Cardiac muscle cell (in vitro differentiated cells and primary cell): ENCODE results near the gene PRDM1. TPM values are rescaled to one million over a fixed set of nuclear protein-coding genes. Genes with fewer than 3 reads are reported as not detected.

Experiments
- DNase-seq, 2 donors: peaks; one replicate each; pipeline versions ENCODE4 v3.0.0 to v3.0.0-alpha.2; 2010 to 2017; ENCODE audit warnings: low read depth in 1 of 2, low spot score in 1 of 2
- H3K27ac ChIP-seq: fragments of 200-600 bp; sonication (generic); 2 replicates; pipeline ENCODE4 v1.5.1; 2016
- H3K27me3 ChIP-seq: fragments of 200-600 bp; sonication (generic); 2 replicates; pipeline ENCODE4 v1.6.0; 2016; ENCODE audit warnings: control low read depth
- H3K36me3 ChIP-seq: fragments of 200-600 bp; sonication (generic); 2 replicates; pipeline ENCODE4 v1.5.1; 2016; ENCODE audit warnings: control low read depth
- H3K4me1 ChIP-seq: fragments of 200-600 bp; sonication (generic); 2 replicates; pipeline ENCODE4 v1.8.1; 2017; ENCODE audit warnings: low read depth, mild to moderate bottlenecking, mixed run types
- H3K4me3 ChIP-seq: fragments of 200-600 bp; sonication (generic); 2 replicates; pipeline ENCODE4 v1.5.1; 2016; ENCODE audit warnings: mild to moderate bottlenecking
- H3K9me3 ChIP-seq: fragments of 200-600 bp; sonication (generic); 2 replicates; pipeline ENCODE4 v1.5.1; 2017; ENCODE audit warnings: low read depth, mild to moderate bottlenecking, control low read depth
- CTCF ChIP-seq: IDR thresholded peaks from 2 replicates; pipeline ENCODE4 v1.5.1; 2012; ENCODE audit warnings: low read depth, mild to moderate bottlenecking, low read length
- polyA plus RNA-seq: library from polyadenylated mRNA; unstranded; fragments of >200 nt; fragmentation: Nextera tagmentation; extraction: Ambion mirVana; gene quantifications from 2 replicates; pipeline ENCODE4 v1.2.1, GENCODE V29; 2016
- total RNA-seq: library from RNA; depleted of rRNA; stranded (reverse); fragments of >200 nt; gene quantifications from 2 replicates; pipeline ENCODE4 v1.2.3, GENCODE V29; 2016

Gene PRDM1
- total and polyA plus RNA-seq, 2 experiments from 2014 or later: 0.67 to 2.4 TPM

- Histone ChIP-seq H3K27ac (no peak overlapping the region), H3K27me3 (peaks cover 36% of the 10 kb centered on the region), H3K36me3 (no peaks in the 10 kb centered on the region), H3K4me3 (no peak overlapping the region), H3K4me1 (peaks cover 6% of the 10 kb centered on the region), H3K9me3 (no peaks in the 10 kb centered on the region)
- no peak for DNase-seq
- TF ChIP-seq CTCF: no peak
These were observed 32.5 kb upstream of the PRDM1 start for GRCh38 chr6:106053484-106054205.

- Histone ChIP-seq H3K27ac (no peak overlapping the region), H3K4me3 (no peak overlapping the region), H3K9me3 (no peaks in the 10 kb centered on the region), H3K36me3 (no peaks in the 10 kb centered on the region), H3K27me3 (peaks cover 24% of the 10 kb centered on the region), H3K4me1 (peaks cover 6% of the 10 kb centered on the region)
- no peak for DNase-seq
- TF ChIP-seq CTCF: no peak
These were observed 30.6 kb upstream of the PRDM1 start for GRCh38 chr6:106055489-106055888.

- Histone ChIP-seq H3K27ac (no peak overlapping the region), H3K9me3 (no peaks in the 10 kb centered on the region), H3K4me3 (no peak overlapping the region), H3K27me3 (peaks cover 24% of the 10 kb centered on the region), H3K4me1 (peaks cover 6% of the 10 kb centered on the region), H3K36me3 (no peaks in the 10 kb centered on the region)
- TF ChIP-seq CTCF: no peak
- no peak for DNase-seq
These were observed 29.9 kb upstream of the PRDM1 start for GRCh38 chr6:106056060-106056745.

GRCh38 chr6:106056746-106057390 lies 29.3 kb upstream of the PRDM1 start:
- TF ChIP-seq CTCF: no peak

GRCh38 chr6:106059331-106059730 lies 26.8 kb upstream of the PRDM1 start:
- Histone ChIP-seq H3K4me3 (no peak overlapping the region), H3K4me1 (peaks cover 22% of the 10 kb centered on the region), H3K36me3 (no peaks in the 10 kb centered on the region), H3K27ac (no peak overlapping the region), H3K27me3 (peaks cover 19% of the 10 kb centered on the region), H3K9me3 (no peaks in the 10 kb centered on the region)
- no peak for TF ChIP-seq CTCF
- DNase-seq: no peak

More at GRCh38 chr6:106056746-106057390, 29.3 kb upstream of the PRDM1 start:
- Histone ChIP-seq H3K27ac (no peak overlapping the region), H3K9me3 (no peaks in the 10 kb centered on the region), H3K36me3 (no peaks in the 10 kb centered on the region), H3K27me3 (peaks cover 19% of the 10 kb centered on the region), H3K4me3 (no peak overlapping the region), H3K4me1 (peaks cover 6% of the 10 kb centered on the region)
- DNase-seq: no peak
